Endothelial cell (in vitro differentiated cells): Measurements from ENCODE around the gene AKAP5. TPM values are rescaled to one million over a fixed set of nuclear protein-coding genes. Genes with fewer than 3 reads are reported as not detected.

Source experiments
- DNase-seq: peaks from one replicate; pipeline ENCODE4 v3.0.0; 2021; ENCODE audit warnings: low spot score
- H3K27ac Mint-ChIP-seq: one replicate; pipeline ENCODE4 v1.8.0; 2021; ENCODE audit warnings: mixed read lengths, inconsistent platforms; ENCODE audit not compliant: unreplicated experiment
- H3K27me3 Mint-ChIP-seq: one replicate; pipeline ENCODE4 v1.8.0; 2021; ENCODE audit warnings: mild to moderate bottlenecking, moderate library complexity, mixed read lengths, inconsistent platforms; ENCODE audit not compliant: unreplicated experiment
- H3K36me3 Mint-ChIP-seq: one replicate; pipeline ENCODE4 v1.8.0; 2021; ENCODE audit warnings: mild to moderate bottlenecking, low read depth, mixed read lengths, inconsistent platforms; ENCODE audit not compliant: unreplicated experiment
- H3K4me1 Mint-ChIP-seq: one replicate; pipeline ENCODE4 v1.8.0; 2021; ENCODE audit warnings: mild to moderate bottlenecking, mixed read lengths, inconsistent platforms; ENCODE audit not compliant: unreplicated experiment
- H3K4me3 Mint-ChIP-seq: one replicate; pipeline ENCODE4 v1.8.0; 2021; ENCODE audit warnings: mild to moderate bottlenecking, mixed read lengths, inconsistent platforms; ENCODE audit not compliant: unreplicated experiment
- H3K9me3 Mint-ChIP-seq: one replicate; pipeline ENCODE4 v1.8.0; 2021; ENCODE audit warnings: mixed read lengths, inconsistent platforms; ENCODE audit not compliant: unreplicated experiment
- total RNA-seq: library from RNA; stranded (reverse); fragmentation: NEBNext Ultra II Directional; extraction: Animal tissue kit (Norgen Biotek cat#: 25700); gene quantifications from one replicate; pipeline ENCODE4 v1.2.1, GENCODE V29; 2021; ENCODE audit not compliant: unreplicated experiment
- TF ChIP-seq, protein P1 (sequence below): fragments of 200-600 bp; sonication (generic); IDR thresholded peaks from one replicate; pipeline ENCODE4 v1.5.0; 2021; ENCODE audit warnings: antibody characterized with exemption; ENCODE audit not compliant: unreplicated experiment

AKAP5 gene
- total RNA-seq, 1 donor from 2014 or later, result 6.1 TPM

DNA sequence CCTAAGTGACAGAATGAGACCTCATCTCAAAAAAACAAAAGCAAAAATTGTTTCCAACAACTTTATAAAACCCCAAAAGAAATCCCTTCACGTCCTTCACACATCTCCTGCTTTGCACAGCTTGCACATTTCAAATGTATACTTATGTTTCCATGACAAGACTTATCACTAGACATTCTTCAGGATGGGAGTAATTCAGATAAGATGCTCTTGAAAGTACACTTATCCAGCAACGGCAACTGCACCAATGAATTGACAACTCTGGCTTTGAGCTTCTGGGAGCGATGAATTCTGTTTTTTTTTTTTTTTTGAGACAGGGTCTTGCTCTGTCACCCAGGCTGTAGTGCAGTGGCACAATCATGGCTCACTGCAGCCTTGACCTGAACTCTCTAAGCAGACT lies 30.8 kb upstream of the AKAP5 start:
- Mint-ChIP-seq H3K27me3 (no peaks in the 10 kb centered on the region), H3K4me3 (no peak overlapping the region), H3K9me3 (no peaks in the 10 kb centered on the region), H3K4me1 (no peaks in the 10 kb centered on the region), H3K36me3 (peaks cover 8% of the 10 kb centered on the region), H3K27ac (no peak overlapping the region)
- TF ChIP-seq, protein P1, sequence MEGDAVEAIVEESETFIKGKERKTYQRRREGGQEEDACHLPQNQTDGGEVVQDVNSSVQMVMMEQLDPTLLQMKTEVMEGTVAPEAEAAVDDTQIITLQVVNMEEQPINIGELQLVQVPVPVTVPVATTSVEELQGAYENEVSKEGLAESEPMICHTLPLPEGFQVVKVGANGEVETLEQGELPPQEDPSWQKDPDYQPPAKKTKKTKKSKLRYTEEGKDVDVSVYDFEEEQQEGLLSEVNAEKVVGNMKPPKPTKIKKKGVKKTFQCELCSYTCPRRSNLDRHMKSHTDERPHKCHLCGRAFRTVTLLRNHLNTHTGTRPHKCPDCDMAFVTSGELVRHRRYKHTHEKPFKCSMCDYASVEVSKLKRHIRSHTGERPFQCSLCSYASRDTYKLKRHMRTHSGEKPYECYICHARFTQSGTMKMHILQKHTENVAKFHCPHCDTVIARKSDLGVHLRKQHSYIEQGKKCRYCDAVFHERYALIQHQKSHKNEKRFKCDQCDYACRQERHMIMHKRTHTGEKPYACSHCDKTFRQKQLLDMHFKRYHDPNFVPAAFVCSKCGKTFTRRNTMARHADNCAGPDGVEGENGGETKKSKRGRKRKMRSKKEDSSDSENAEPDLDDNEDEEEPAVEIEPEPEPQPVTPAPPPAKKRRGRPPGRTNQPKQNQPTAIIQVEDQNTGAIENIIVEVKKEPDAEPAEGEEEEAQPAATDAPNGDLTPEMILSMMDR, result no peak
- DNase-seq, result no peak

DNA sequence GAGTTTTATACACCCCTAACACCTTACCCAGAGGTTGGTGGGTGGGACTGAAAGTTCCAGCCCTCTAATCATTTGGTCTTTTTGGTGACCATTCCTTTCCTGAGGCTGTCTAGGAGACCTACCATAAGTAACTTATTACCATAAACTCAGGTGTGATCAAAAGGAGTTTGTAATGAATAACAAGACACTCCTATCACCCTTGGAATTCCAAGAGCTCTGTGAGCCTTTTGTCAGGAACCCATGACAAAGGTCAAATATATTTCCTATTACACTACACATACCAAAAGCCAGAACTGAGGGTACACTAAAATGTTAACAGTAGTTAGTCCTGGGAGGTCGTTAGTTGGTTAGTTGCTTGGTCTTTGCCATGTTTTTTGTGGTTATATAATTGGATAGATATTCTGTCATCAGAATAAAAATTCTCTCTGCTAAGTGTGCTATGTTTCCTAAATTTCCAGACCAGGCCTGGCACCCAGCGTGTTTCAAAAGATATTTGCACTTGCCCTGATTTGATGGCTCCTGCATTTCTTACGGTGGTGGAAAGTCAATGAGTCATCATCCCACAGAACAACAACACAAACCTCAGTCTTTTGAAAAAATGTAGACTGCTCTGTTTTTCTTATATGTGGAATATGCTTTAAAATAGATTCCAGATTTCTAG lies 27.0 kb upstream of the AKAP5 start:
- Mint-ChIP-seq H3K9me3 (no peaks in the 10 kb centered on the region), H3K4me1 (no peaks in the 10 kb centered on the region), H3K27ac (no peak overlapping the region), H3K4me3 (no peak overlapping the region), H3K27me3 (peaks cover 3% of the 10 kb centered on the region), H3K36me3 (peaks cover 13% of the 10 kb centered on the region)
- TF ChIP-seq, protein P1, result no peak
- no peak for DNase-seq

DNA sequence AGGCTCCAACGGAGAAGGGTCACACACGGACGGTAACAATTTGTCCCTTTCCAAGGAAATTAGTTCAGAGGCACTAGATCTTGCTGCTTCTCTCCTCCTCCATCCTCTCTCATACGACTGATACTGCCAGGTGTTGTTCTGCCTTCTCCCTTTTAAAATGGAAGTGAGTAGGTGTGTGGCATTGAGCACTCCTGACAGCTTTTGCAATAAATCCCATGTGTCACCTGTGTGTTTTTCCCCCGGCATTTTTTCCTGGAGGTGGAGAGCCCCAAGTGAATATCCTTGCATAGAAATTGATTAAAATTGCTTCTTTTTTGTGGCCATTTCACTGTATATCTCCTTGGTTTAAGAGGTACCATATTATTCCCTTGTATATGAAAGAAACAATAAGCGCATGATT lies 26.2 kb upstream of the AKAP5 start:
- no peak overlapping the region for H3K27ac Mint-ChIP-seq

DNA sequence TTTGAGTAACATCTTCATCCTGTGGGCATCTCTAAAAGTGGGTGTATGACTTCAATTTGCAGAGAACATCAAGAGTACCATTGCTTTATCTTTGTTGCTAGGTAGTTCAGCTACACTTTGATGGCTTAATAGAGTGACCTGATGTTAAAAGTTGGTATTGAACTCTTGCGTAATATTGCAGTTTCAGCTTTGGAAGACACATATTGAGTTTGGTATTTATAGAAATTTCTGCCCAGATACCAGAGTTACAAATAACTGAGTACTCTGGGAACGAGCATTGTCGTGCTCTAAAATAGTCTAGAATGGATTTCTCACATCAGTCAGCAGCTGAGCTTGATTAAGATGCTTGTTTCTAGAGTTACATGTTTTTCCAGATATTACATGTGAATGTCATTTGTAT lies 24.8 kb upstream of the AKAP5 start:
- Mint-ChIP-seq H3K27me3 (peaks cover 3% of the 10 kb centered on the region), H3K9me3 (no peaks in the 10 kb centered on the region), H3K4me3 (no peak overlapping the region), H3K27ac (no peak overlapping the region), H3K36me3 (peaks cover 10% of the 10 kb centered on the region), H3K4me1 (peaks cover under 1% of the 10 kb centered on the region)
- DNase-seq, result no peak
- TF ChIP-seq, protein P1, result no peak

More for the DNA sequence above, 26.2 kb upstream of the AKAP5 start:
- H3K36me3 Mint-ChIP-seq, result peaks cover 13% of the 10 kb centered on the region
- TF ChIP-seq, protein P1, result no peak
- H3K4me3 Mint-ChIP-seq, result no peak overlapping the region
- no peaks in the 10 kb centered on the region for H3K4me1 Mint-ChIP-seq
- DNase-seq, result no peak
- peaks cover 3% of the 10 kb centered on the region for H3K27me3 Mint-ChIP-seq
- no peaks in the 10 kb centered on the region for H3K9me3 Mint-ChIP-seq

DNA sequence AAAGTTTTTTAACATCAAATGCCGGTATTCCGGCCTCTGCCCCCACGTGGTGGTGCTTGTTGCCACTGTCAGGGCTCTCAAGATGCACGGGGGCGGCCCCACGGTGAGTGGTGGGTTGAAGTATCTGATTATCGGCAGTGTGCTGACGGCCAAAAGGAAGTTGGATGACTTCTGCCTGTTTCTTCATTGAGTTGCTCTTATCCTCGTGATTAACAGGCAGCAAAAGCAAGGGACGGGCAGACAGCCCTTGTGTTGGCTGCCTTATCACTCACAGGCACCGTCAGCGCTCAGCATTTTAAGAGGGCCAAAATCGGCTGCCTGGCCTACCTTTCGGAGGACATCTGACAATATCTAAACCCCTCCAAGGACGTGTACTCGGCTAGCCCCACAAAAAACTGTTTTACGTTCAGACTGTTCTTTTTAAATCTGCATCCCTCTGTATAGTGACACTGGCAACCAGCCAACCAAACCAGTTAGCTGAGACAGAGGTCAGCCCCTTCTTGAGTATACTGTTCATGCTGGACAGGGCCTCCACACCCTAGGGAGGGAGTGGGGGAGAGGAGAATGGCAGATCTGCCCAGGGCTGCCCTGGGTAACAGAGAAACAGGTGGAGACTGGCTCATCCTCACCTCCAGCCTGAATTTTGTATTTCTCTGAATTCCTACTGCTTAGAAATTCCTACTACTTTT lies 22.9 kb upstream of the AKAP5 start:
- H3K4me1 Mint-ChIP-seq, result peaks cover 3% of the 10 kb centered on the region
- H3K27ac Mint-ChIP-seq, result no peak overlapping the region
- DNase-seq, result no peak
- TF ChIP-seq, protein P1, result no peak
- H3K4me3 Mint-ChIP-seq, result no peak overlapping the region
- H3K27me3 Mint-ChIP-seq, result peaks cover 3% of the 10 kb centered on the region
- H3K36me3 Mint-ChIP-seq, result peaks cover 10% of the 10 kb centered on the region
- H3K9me3 Mint-ChIP-seq, result no peaks in the 10 kb centered on the region
